NCI-H2081 (cell line): Measurements from ENCODE around the gene FLNA.
"Not testable (repeated sequence)": the region's sequence is repeated elsewhere in the genome, so short reads cannot be mapped to it uniquely, and the experiment has no call there.

Experiments
- DNase-seq, 2 experiments: peaks; one replicate each; lab custom pipeline; 2025; lab: John Stamatoyannopoulos, UW

Gene FLNA

DNA sequence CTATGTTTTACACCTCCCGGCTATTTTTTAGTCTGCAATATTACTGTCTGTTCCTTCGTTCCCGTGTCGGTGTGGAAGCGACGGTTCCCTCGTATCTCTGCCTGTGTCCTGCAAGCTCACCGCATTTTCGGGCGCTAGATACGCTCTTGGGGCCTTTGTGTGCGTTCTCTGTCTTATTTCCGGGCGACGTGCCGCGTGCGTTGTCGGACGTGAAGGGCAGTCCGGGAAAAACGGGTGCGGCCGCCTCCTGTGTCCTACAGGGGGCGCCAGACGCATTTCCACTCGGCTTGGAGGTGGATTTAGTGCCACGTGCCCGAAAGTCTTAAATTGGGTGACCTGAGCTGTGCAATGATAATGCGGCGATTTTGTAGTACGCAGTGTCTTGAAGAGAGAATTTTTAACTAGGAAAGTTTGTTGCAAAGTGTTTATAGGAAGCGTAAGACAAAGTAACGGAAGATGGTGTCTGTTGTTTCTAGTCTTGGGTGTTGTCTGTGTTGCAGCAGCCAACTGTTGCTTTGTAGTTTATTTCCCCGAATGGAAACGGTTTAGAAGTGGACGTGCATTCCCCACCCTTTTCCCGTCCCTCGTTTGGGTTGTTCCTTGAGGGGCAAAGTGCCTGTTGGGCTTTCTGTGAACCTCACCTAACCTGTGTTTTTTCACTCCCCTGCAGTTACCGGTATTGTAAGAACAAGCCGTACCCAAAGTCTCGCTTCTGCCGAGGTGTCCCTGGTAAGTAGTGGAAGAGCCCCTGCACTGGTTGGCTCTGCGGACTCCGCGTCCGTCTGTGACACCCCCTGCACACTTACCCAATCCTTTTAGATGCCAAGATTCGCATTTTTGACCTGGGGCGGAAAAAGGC is 24.5 kb upstream of the FLNA start:
- peak; percentile 43 to 68 for DNase-seq

DNA sequence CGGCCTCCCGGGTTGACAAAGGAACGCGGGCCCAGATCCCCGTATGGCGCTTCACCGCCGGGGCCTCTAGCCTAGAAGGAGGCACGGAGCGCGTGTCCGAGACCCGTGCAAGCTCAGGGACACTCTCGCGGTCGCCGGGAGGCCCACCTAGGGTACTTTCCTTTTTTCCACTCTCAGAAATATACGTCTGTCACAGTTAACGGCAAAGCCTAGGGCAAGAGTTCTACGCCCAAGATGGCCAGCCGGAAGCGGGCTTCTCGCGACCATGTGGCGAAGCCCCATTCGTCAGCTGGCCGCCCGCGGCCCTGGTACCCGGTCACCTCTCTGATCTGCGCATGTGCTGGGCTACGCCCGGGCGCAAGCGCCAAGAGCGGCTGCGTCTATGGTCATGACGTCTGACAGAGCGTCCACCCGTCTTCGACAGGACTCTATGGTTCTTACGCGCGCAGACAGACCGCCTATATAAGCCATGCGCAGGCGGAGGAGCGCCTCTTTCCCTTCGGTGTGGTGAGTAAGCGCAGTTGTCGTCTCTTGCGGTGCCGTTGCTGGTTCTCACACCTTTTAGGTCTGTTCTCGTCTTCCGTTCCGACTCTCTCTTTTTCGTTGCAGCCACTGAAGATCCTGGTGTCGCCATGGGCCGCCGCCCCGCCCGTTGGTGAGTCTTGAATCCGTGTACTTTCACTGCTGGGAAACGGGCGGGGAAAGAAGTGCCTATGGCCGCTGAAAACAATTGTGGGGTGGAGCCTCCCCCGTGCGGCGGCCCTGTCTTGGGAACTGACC is 23.6 kb upstream of the FLNA start, which contains the start of gene RPL10:
Gene RPL10 (plus strand): TSS at position 490 of the 780 bp plus-strand sequence. CDS start 143 bp downstream, at position 633.
- DNase-seq = peak; percentile 88 to 90

DNA sequence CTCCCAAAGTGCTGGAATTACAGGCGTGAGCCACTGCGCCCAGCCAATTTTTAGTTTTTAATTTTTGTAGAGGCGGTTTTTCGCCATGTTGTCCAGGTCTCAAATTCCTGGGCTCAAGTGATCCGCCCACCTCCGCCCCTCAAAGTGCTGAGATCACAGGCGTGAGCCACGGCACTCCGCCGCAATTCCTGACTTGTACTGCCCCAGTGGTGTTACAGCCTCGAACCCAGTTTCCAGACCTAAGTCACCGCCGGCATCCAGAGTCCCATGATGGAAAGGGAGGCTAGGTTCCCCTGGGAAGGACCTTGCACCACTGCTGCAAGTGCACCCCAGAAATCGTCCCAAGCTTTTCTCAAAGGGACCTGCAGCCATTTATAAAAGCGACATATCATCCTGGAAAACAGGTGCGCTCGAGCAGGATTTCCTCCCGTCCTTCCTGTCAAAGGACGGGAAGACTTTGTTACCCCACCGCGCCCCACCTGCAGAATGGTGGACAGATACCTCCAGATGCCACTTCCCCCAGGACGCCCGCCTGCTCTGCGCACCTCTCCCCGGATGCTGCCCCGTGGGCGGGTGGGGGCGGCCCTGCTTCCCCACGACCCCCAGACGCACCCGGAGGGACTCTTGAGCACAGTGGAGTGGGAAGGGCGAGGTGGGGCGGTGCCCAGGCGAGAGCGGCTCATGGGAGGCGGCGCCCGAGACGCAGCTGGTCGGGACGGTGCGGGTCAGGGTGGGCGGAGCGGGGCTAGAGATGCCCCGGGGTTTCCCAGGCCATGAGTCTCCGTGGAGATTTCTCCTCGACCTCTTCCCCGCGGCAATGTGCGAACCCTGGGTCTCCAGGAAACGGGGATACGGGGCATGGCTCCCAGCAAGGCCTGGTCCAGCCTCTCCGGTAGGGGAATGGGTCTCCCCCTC is 22.8 kb upstream of the FLNA start:
- DNase-seq = peak; percentile 24 to 43

DNA sequence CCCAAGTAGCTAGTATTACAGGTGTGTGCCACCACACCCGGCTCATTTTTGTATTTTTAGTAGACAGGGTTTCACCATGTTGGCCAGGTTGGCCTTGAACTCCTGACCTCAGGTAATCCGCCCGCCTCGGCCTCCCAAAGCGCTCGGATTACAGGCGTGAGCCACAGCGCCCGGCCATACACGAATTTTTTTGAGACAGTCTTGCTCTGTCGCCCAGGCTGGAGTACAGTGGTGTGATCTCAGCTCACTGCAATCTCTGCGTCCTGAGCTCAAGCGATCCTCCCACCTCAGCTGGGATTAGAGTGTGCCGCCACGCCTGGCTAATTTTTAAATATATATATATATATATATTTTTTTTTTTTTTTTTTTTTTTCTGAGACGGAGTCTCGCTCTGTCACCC is 21.9 kb upstream of the FLNA start:
- not testable (repeated sequence) for DNase-seq

DNA sequence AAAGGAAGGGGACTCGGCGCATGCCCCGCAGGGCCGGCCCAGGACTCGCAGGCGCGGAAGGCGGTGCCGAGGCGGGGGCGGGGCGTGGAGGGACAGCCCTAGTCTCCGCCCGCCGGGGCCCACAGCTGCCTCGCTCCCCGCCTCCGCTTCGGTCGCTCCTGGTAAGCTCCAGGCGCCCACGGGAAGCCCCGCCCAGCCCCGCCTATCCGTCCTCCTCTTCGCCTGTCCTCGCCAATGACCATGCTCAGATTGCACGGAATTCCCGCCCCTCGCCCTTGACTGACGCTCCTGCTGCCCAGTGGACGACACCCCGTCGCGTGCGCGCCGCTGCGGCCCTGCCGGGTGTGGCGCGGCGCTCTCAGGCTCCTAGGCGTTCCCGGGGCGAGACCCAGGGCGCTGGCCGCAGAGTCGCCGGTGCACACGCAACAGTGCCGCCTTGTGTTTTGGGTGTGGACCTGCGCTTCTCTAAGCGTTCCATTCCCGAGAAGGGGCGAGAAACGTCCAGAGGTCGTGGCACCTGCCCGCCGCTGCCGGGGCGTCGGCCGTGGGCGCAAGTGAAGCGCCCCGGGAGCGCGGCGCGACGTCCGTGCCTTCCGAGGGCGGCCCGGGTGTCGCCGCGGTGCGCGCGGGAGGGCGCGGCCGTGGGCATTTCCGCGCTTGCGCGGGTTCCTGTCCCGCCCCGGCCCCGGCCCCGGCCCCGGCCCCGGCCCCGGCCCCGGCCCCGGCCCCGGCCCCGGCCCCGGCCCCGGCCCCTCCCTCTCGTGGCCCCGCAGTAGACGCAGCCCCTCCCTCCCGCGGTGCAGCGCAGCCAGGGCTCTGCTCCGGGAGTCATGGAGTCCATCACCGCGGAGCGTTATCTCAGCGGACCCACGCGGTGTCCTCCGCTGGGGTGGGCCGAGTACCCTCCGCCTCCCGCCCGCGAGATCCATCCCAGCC is 15.6 kb upstream of the FLNA start:
- DNase-seq = not testable (repeated sequence)

DNA sequence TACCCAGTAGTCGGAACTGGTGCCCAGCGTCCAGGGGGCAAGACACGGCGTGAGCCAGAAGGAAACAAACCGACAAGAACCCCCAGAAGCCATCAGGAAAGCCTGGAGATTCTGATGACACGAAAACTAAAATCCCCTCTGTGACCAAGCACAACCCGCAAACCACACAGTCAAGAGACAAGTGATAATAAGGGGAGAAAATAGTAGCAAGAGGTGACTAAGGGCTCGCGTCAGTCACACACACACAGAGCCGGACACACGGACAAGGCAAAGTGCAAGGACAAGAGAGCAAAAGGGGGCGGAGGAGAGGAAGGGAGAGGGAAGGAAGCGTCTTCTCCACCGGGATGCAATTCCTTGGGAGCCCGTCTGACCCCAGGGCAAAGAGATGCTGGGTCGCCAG is 14.2 kb upstream of the FLNA start:
- not testable (repeated sequence) for DNase-seq

DNA sequence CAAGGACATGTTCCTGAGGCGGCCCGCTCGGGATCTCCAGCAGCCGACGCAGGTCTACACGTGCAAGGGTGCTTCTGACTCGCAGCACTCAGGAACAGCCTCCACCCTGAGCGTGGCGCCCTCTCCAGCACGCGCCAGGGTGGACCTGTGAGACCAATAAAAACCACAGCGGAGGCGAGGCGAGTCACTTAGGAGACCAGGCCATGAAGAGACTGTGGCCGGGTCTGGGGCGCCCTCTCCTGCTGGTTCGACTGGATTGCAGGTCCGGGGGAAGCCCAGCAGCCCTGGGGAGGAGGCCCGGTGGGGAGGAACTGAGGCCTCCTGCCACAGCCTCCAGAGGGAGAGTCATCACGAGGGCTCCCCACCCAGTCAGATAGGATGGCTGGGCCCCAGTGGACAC is 13.7 kb upstream of the FLNA start:
- DNase-seq = not testable (repeated sequence)

DNA sequence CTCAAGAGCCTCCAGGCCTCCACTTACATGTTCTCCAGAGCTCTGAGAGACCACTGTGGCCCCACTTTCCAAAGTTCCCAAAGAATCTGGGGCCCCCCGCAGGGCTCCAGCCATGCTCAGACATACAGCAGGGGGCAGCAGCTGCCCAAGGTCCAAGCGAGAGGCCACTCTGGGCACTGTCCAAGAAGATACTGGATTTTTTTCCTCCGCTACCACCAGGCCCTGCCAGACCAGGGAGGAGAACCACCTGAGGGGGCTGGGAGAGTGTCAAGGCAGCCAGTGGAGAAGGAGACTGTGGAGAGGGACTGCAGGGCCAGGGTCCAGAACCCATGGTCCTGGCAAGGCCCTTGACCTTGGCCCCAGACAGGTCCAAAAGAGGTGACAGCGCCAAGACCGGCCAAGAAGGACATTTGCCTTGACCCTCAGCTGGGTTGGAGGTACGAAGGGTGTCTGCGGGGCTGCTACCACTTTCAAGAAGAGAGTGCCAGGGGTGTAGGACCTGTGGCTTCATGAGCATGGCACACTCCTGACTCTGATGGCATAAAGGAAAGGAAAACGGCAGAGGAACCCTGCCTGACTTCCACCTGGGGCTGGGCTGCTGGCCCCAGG is 10.0 kb upstream of the FLNA start:
- DNase-seq = no peak

DNA sequence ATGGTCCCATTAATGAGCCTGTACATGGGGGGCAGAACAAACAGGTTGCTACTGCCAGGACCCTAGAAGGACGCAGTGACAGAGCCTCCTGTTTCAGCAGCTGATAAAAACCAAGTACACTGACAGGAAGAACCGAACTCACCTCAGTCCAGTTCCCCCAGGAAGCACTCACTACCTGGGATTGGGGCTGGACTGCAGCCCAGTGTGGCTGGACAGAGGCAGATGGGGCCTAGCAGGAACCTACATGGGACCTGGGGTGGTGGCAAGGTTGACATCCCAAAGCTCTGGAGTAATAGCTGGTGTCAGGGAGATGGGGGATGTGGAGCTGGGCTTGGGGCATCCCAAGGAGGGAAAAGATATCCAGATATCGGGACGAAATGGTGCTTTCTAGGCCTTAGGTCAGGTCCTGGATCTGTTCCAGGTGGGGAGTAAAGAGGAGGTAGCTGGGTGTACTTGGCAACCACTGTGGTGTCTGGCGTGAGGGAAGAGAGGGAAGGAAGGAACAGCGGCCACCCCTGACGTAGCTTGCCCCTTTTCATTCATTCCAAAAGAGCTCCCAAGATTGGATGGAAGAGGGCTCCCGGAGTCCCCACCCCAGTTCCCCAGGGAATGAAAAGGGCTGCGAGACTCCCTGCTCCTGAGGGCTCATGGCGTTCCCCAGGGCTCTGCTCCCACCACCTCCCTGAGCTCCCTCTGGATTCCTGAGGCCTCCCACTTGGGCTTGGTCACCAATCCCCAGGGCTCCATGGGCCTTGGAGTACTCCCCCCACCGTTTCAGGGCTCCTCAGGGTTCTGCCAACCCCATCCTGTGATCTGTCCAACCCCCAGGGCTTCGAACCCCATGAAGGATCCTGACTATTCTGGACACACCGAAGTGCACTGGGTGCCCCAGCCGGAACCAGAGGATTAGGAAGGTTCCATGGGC is 9.2 kb upstream of the FLNA start:
- DNase-seq = no peak

DNA sequence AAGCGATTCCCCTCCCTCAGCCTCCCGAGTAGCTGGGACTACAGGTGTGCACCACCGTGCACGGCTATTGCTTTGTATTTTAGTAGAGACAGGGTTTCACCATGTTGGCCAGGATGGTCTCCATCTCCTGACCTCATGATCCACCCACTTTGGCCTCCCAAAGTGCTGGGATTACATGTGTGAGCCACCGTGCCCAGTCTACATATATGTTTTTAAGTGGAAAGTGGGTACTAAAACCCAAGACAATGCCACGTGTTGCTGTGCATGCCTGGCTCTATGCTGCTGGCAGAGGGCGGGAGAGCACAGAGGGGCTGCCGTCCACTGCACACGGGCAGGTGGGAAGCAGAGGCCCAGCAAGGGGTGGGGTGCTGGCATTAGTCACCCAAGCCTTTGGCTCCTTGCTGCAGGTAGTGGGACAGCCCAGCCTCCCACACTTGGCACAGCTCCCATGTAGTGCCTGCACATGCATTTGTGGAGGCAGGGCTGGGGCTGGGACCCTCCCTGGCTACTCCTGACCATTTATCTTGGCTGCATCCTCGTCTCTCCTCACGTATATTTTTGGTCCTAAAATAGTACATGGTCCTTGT is 8.1 kb upstream of the FLNA start:
- DNase-seq = no peak

DNA sequence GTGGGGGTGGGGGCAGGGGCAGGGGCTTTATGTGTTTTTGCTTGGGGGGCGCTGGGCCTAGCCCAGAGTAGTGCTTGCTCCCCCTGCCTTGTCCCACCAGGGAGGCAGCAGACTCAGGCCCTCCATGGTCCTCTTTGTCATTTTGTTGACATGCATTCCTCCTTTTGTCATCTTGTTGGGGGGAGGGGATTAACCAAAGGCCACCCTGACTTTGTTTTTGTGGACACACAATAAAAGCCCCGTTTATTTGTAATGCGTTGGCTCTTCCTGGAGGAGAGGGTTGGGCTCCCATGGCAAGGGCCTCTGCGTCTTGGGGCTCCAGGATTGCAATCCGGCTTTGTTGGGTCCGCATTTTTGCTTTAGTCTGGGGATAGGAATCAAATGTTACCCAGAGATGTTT is 6.8 kb upstream of the FLNA start:
- no peak for DNase-seq

DNA sequence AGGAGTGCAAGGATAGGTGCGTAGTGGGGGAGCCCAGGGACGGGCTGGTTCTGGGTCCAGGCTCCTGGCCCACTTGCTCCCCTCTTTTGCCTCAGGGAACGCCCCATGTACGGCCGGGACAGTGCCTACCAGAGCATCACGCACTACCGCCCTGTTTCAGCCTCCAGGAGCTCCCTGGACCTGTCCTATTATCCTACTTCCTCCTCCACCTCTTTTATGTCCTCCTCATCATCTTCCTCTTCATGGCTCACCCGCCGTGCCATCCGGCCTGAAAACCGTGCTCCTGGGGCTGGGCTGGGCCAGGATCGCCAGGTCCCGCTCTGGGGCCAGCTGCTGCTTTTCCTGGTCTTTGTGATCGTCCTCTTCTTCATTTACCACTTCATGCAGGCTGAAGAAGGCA is 6.4 kb upstream of the FLNA start:
- no peak for DNase-seq

DNA sequence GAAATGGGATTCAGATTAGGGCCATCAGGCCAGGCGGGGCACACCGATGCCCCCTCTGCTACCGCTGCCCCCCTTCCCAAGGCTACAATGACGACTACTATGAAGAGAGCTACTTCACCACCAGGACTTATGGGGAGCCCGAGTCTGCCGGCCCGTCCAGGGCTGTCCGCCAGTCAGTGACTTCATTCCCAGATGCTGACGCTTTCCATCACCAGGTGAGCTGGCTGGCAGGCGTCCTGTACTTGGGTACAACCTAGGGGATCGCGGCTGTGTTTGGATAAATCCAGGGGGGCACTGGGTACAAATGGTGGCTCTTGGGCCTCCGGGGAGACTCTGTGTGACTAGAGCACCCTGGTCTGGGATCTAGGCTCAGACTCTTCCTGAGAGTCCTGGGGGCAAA is 5.7 kb upstream of the FLNA start:
- no peak for DNase-seq

DNA sequence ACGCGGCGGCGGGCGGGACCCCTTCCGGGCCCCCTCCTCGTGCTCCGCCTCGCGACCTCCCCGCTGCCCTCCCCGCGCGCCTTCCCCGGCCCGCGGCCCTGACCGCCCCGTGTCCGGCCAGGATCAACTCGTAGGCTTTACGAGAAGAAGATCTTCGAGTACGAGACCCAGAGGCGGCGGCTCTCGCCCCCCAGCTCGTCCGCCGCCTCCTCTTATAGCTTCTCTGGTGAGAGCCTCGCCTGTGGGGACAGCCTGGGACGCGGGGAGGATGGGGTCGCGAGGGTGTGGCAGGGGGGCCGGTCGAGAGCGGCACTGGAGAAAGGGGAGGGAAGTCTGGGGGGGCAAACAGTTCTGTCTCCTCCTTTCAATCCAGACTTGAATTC is 5.1 kb upstream of the FLNA start:
- no peak for DNase-seq

DNA sequence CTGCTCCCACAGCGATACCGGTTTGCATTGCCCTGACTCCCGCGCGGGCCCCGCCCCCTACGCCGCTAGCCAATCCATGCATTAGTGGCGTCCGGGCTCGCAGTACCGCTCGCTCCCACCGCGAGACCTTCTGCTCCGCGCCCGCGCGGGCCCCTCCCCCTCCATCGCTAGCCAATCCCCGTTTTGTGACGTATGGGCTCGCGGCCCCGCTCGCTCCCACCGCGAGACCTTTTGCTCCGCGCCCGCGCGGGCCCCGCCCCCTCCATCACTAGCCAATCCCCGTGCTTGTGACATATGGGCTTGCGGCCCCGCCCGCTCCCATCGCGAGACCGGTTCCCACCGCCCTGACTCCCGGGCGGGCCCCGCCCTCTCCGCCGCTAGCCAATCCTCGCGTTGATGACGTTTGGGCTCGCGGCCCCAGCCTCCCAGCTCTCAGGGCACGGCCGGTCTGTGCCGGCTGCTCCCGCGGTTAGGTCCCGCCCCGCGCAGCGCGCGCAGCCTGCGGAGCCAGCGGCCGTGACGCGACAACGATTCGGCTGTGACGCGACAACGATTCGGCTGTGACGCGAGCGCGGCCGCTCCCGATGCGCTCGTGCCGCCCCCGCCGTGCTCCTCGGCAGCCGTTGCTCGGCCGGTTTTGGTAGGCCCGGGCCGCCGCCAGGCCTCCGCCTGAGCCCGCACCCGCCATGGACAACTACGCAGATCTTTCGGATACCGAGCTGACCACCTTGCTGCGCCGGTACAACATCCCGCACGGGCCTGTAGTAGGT is 4.5 kb upstream of the FLNA start, which contains the start of gene EMD:
Gene EMD (plus strand): TSS at position 497 of the 770 bp plus-strand sequence. CDS start 190 bp downstream, at position 687.
- DNase-seq = peak; percentile 91 to 97

DNA sequence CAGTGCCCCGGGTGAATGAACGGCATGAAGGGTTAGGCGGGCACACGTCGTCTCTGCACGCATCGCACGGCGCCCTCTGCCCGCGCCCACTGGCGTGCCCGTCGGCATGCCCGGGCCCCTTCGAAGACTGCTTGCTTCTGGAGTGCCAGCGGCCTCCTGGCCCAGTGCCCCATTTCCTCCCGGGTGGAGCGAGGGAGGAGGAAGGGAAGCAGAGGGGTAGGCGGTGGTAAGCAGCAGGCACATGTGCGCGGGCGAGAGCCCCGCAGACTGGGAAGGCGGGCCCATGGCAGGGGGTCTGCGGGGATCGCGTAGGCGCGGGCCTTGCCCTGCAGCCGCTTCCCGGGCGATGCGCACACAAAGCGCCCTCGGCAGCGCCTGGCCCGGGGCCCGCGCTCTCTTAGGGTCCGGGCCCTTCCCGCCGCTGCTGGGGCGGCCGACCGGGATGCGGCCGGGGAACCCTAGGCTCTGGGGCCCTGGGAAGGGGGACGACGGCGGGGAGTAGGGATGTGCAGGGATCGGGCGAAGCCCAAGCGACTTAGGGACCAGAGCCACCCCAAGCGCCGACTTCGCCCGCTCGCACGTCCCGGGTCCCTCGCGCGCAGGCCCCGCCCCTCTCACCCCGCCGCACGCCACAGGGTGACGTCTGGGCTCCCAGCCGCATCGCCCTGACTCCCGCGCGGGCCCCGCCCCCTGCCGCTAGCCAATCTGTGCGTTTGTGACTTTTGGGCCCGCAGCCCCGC is 3.8 kb upstream of the FLNA start:
- DNase-seq = peak in 1 of 2 experiments; percentile 44

DNA sequence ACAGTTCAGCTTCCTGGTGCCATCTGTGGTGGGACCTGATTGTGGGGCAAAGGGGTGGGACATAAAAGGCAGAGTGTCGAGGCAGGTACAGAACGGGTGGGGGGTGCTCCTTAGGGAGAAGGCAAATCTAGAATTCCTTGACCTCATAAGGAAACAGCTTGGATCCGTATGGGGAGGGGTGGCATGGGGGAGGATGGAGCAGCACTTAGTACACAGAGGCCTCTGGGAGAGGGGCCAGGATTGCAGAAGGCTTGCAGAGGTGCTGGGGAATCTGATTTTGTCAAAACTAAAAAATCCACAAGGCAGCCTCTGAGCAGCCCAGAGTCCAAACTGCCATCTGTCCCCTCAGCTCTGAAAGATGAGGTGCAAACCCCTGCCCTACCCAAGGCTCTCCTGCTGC is 2.3 kb upstream of the FLNA start:
- DNase-seq = no peak
